Stimulated activated CD8-positive, alpha-beta memory T cell treated with anti-CD3 and anti-CD28 coated beads, Interleukin-4, amount 100 ng/mL, for 1 hour (primary cell): ENCODE results near the gene CFAP20.

ENCODE experiments used
- DNase-seq, 2 donors: peaks; one replicate each; pipeline ENCODE4 v3.0.0-alpha.2; 2020; ENCODE audit warnings: low read depth in 2 of 2, low spot score in 1 of 2

Gene CFAP20

DNA sequence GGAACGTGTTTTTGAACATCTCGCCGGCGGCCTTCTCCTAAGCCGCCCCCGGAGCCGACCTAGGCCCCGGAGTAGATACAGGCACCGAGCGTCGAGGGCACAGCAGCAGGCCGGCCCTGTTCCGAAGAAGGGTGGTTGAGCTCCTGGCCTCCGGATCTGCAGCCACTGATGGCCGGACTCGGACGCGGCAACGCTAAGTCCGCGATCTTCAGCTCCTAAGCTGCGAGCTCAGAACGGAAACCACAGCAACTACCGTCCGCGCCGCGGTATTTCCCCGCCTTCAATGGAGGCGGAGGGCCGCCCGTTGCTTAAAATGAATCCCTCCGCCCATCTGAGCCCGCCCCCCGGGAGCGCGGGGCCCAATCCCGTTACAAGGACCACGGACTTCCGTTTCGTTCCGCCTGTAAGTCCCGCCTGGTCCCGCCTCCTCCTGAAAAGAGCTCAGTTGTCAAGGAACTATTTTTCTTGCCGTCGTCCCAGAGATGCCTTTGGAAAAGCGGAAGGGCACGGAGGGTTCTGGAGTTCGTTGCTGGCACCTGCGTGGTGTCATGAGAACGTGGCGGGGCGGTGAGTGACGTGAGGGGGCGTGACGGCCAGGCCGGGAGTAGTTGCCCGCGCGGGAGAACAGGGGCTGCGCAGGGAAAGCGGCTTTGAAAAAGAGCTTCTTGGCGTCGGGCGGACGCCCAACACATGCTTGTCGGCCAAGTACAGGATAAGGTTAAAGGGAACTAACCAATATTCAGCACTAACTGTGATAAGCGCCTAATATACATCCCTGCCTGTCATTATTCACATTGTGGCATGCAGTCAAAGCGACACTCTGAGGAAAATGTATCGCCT is at the start of gene CFAP20:
Gene CFAP20, minus strand, starts transcription at position 285 of the 840 bp plus-strand sequence. Its CDS starts 266 bp downstream, at position 19.
- DNase-seq: peak; percentile 81 to 92

DNA sequence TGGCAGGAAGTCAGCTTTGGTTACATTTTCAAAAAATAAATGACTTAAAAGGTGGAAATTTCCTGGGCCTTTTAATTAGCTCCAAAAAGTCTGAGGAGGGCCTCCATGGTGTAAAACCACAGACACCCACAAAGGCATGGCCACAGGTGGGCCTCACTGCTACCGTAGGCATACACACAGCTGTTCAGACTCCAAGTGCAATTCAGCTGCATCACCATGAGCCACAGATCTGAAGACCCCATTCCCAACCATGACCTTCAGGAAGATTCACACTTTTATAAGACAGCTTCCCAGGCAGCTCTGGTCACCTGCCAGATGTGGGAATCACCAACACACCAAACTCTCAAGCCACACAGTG is 48.2 kb upstream of the CFAP20 start:
- no peak for DNase-seq

DNA sequence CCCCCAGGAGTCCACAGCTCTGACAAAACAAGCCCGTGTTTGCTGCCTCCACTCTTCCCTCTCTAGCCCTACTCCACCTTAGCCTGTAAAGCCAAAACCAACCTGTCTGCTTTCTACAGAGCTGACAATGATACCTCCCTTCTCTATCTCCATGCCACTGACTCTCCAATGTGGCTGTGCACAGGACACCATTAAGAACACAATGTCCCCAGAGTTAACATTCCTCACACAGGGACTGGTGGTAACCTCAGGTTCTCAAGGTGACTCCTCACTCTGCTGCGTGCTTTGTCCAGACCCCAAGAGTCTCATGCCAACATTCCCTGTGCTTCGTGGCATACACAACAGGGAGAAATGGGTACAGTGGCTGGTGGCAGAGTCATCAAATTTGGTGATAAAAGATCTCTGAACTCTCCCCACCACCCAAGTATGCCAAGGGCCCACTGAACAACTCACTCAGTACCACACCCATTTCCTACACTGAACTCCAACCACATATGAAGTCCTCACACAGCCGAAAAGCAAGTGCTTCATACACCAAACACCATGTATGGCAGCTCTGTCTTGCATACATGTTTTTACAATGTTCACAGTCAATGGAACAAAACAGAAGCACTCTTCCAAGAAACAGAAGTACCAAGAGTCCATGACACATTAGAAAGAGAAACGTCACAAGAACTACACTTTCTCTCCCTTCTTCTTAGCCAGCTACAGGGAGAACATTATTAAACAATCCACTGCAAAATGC is 47.6 kb upstream of the CFAP20 start:
- DNase-seq: no peak

DNA sequence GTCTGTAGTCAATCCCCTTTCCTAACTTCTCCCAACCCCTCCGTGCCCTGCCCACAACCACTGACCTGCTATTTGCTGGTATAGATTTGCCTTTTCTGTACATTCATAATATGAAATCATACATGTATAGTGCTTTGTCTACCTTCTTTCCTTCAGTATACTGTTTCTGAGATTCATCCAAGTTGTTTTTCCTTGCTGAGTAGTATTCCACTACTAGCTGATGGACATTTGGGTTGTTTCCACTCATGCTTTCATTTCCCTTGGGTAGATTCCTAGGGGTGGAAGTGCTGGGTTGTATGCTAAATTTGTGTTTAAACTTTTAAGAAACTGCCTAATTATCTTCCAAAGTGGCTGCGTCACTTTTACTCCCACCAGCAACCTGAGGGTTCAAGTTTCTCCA is 41.0 kb upstream of the CFAP20 start:
- no peak for DNase-seq

DNA sequence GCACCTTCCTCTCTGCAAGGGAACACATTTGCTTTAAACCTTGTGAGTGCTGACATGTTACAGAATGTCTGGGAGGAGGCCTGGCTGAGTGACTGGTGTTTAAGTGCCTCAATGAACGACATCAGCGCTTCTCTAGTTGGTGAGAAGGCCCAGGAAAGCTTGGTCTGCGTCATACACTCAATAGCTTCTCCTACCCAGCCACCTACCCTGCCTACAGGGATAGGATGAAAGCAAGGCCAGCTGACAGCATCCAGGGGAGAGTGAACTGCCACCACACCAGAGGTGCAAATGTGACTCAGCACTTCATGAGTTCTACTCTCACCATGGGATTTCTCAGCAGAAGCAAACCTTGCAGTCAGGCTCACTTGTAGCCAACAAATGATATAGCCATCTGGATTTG is 31.7 kb upstream of the CFAP20 start:
- no peak for DNase-seq

DNA sequence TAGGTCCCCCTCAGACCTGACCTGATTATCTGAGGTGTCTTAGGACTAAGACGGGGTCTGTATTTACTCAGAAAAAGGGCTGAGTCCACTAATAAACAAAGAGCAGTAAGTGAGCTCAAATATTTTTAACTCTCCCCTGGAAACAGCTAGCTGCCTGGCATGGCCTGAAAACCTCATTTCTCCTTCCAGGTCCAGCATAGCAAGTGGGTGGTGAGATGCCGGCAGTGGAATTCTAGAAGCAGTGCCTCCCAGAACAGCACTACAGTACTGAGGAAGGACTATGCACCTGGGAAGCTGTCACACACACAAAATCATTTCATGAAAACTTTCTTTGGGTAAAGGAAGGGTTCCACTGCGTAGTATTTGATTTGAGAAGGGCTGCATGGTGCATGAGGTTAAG is 29.5 kb upstream of the CFAP20 start:
- DNase-seq: no peak

DNA sequence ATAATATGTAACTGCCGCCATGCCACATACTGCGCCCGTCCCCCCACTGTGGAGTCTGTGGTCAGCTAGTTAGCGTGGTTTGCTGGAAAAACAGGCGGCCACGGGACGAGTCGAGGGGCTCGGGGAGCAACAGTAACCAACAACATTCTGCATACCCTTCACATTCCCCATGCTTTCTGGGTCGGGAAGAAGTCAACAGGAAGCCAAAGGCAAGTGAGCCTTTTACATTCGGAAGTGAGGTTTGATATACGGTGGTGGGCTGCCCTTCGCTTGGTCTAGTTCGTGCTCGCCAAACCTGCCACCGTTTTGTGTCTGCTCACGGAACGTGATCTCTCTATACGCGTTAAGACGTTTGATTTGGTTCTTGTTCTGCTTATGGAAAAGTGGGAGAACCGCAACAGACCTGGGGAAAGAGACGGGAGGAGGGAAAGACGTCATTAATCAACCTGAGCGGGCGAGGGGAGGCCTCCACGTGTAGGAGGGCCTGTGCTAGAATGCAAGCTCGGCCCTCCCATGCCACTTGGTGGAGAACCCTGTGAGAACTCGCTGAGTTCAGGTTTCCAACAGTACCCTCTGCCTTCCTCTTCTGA is 28.9 kb upstream of the CFAP20 start:
- no peak for DNase-seq

DNA sequence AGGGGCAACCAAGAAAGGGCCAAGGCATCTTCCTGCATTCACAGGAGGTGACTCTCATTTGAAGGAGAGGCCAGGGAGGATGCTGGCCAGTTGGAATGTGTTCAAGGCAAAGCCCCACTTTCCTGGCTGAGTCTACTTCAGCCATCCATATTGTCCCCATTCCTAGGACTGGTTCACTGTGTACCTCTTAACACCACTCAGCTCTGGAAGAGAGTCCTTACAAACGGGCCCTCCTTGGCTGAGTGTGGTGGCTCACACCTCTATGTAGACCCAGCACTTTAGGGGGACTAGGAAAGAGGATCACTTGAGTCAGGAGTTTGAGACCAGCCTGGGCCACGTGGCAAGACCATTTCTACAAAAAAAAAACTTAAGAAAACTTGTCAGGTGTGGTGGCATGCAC is 28.1 kb upstream of the CFAP20 start:
- DNase-seq: no peak

DNA sequence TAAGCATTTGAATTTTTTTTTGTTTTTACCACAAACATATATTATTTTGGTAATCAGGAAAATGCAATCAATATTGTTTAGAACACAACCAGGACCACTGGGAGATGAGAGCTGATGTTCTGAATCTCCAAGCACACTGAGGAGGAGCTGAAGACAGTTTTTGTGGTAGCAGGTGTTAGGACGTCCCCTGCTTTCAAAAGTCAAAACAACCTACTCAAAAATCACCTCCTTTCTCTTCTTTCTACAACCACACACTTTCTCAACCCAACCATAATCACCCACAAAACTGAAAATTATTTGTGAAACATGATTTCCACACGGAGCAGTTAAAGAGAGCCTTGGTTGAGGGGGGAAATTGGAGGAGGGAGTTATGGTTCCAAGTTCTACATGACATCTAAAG is 26.7 kb upstream of the CFAP20 start:
- no peak for DNase-seq

DNA sequence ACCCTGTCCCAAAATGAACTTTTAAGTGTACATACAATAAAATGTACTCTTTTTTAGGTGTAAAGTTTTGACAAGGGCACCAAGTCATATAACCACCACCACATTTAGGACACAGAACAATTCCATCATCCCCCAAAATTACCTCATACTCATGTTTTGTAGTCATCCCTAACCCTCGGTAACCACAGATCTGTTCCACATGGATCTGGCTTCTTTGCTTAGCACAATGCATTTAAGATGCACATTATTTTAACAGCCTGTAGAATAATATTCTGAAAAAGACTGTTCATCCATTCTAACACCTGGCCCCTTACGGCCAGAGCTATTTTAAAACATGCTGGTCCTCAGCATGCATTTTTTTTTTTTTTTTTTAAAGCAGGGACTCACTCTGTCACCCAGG is 25.2 kb upstream of the CFAP20 start:
- no peak for DNase-seq

DNA sequence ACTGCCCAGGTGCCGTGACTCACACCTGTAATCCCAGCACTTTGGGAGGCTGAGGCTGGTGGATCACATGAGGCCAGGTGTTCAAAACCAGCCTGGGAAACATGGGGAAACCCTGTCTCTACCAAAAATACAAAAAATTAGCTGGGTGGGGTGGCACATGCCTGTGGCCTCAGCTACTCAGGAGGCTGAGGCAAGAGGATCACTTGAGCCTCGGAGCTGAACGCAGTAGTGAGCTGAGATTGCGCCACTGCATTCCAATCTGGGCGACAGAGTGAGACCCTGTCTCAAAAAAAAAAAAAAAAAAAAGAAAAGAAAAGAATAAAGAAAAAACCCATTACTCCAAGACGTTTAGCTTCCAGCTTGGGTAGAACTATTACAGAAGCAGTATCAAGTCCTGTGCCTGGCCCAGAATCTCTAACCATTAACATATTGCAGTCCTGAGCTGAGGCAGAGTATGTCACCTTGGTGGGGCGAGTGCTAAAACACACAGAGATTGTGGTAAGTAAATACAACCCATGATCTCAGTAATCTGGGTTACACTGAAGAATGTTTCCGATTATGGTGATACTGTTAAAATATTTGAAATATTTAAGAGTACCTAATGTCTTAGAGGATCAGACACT is 23.2 kb upstream of the CFAP20 start:
- DNase-seq: no peak

DNA sequence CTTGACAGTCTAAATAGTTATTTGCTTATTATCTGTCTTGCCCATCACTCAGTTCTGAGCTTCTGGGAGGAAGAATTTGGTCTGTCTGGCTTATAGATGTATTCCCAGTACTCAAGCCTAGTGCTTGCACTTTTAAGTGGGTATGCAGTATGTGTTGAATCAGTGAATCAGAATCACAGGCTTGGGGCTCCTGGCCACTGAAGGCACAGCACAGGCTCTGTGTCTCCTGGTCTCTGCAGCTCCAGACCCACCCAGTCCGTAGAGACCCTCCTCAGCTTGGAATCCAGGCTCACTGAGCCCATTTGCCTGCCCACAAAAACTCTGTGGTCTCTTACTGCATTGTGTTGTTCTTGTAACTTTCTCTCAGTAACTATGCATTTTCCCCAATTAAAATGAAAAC is 19.3 kb upstream of the CFAP20 start:
- DNase-seq: no peak

DNA sequence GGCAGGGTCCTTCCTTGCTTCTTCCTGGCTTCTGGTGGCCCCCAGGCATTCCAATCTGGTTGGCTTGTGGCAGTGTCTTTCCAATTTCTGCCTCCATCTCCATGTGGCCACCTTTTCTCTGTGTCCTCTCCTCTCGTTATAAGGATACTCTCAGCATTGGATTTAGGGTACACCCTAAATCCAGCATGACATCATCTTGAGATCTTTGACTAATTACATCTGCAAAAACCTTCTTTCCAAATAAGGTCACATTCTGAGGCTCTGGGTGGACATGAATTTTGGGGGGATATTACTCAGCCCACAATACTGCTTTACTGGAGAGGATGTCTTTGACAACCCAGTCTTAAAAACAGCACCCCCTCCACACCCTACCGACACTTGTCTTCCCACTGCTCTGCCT is 18.9 kb upstream of the CFAP20 start:
- DNase-seq: no peak

DNA sequence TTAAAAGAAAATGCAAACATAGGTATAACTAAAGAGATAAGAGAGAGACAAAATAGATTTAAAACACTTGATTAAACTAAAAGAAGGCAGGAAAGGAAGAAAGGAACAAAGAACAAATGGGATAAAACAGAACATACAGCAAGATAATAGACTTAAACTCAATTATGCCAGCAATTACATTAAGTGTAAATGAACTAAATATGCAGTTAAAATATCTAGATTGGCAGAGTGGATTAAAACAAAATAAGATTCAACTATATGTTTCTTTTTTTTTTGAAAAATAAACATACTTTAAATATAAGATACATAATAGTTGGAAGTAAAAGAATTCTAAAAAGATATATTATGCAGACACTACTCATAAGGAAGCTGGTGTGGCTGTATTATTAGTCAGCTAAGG is 9.7 kb upstream of the CFAP20 start:
- DNase-seq: no peak

DNA sequence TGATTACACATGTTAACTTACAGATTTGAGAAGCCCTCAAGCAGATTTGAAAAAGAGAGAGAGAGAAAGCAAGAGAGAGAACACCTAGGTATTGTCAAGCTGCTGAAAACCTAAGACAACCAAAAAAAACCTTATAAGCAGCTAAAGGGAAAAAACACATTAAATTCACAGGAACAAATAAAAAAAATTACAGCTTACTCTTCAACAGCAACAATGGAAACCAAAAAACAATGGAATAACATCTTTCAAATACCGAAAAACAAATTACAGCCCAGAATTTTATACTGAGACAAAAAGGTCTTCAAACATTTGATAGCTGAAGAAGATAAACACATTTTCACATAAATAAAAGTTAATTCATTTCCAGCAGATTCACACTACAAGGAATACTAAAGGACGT is 8.4 kb upstream of the CFAP20 start:
- no peak for DNase-seq

DNA sequence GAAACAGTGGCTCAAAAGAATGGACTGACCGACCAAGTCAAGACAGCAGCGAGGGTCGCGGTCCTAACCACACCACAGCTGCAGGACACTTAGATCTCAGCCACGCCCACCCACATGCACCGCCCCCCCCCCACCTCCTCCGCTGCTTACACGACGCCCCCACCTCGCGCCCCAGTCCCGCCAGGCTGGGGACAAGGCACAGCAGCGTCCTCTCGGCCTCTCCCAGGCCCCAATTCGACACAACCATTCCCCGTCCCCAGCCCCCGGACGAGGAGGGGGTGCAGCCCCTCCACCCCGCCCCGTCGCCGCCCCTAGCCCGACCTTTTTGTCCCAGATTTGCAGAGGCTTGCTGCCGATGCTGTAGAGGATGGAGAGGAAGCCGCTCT is 477 bp downstream of the CFAP20 start:
- DNase-seq: no peak

DNA sequence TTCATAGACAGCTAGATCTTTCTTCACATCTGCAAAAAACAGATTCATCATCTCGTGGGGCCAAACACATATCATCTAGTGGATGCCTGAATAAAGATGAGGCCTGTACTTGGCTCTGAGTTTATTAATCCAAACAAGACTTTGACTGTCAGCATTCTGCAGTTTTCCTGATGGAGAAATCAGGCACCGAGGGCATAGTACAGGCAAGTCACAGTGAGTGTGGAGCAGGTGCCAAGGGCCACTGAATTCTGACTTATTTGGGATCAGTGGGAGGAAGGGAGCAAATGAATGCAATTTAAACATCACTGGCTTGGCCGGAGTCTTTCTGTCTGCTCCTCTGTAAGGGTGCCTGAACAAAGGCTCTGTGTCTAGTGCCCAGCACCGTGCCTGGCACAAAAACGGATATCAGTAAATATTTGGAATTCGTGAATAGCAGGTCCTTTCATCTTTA is 975 bp downstream of the CFAP20 start:
- no peak for DNase-seq

DNA sequence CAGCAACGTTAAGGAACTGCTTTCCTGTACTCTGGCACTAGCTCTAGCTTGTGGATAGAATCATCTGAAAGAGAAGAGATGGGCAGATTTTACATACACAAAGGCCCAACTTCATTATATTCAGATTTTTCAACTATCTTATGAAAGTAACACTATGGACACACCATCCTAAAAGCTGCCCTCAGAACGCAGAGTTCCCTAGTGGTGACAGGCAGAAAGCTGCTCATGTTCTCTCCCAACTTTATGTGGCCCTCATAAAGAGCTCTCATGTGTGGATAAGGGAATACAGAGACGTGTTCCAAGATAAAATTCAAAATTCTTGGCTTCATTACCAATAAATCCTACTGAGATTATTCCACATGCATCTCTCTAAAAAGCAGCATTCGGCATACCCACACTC is 1.5 kb downstream of the CFAP20 start:
- DNase-seq: no peak

DNA sequence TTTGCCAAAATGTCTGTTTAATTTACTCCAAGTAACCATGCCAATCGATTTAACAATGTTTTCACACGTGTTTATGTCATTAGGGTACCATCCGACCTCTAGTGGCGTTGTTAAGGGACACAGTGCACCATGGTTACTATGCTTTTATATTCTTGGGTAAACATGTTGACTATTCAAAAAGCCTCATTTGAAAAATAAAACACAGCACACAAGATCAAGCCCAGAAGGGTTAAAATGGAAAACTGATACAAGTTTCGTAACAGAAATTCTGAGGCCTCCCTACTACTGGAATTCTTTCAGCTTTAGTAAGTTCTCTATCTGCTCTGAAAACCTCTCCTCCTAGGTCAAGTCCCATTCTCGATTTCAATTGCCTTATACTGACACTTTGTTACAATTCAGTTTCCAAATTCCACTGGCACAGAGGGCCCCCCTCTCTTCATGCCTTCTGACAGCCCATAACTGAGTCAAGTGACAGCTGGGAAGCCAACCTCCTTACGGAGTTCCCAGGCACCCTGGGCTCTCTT is 2.1 kb downstream of the CFAP20 start:
- no peak for DNase-seq

DNA sequence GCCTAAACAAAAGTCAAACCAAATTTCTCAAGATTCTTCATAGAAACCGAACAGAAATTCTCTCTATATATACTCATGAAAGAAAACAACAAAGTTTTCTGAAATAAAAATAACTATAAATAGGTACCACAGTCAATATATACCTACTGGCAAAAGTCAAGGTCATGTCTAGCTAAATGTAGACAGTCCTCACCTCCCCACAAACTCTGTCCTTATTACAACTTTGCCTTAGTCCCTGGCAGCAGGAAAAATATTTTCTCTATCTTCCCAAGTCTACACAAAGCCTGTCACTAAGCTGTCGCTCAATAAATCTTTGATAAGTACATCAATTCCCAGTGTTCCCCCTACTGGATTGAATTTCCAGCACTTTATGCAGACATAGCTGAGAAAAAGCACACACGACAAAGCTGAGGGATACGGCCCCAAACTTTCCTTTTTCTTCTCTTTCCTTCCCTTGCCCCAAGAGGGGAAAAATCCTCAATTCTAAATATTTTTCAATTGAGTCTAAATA is 2.7 kb downstream of the CFAP20 start:
- DNase-seq: no peak

DNA sequence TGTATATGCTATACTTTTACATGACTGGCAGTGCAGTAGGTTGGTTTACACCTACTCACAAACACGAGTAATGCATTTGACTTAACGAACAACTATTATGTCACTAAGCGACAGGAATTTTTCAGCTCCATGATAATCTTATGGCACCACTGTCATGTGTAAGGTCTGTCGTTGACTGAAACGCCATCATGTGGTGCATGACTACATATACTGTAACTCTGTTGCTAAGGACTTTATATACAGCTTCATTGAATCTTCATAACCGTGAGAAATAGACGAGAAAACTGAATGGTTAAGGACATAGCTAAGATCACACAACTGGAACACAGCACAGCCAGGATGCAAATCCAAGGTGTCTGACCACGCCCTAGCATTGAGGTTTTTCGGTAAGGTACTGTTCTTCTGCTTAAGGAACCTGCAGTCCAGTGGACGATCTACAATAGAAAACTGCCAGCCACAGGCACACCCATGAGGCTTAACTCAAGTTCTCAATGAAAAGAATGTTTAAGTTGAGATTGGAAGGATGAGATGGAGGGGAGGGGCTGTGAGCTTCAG is 3.3 kb downstream of the CFAP20 start:
- DNase-seq: no peak
